Activated T-cell treated with anti-CD3 and anti-CD28 coated beads, Interleukin-2, amount 50 U/mL, for 4 hours (primary cell): ENCODE results near the gene FAM193A. TPM values are rescaled to one million over a fixed set of nuclear protein-coding genes. Genes with fewer than 3 reads are reported as not detected.

ENCODE experiments used
- ATAC-seq, 2 donors: fragments of 200-7000 bp; cut with Tn5 transposase; one replicate each; pipeline ENCODE4 v1.10.0; 2021
- DNase-seq: peaks from one replicate; pipeline ENCODE4 v3.0.0-alpha.2; 2020
- H3K27me3 Mint-ChIP-seq: one replicate; pipeline ENCODE4 v1.8.0; 2021; ENCODE audit warnings: low read depth, mixed read lengths
- H3K36me3 Mint-ChIP-seq: one replicate; pipeline ENCODE4 v1.8.0; 2022; ENCODE audit warnings: mixed read lengths; ENCODE audit not compliant: insufficient read depth
- H3K4me1 Mint-ChIP-seq: one replicate; pipeline ENCODE4 v1.8.0; 2021; ENCODE audit warnings: low read depth, mixed read lengths
- H3K4me3 Mint-ChIP-seq: one replicate; pipeline ENCODE4 v1.8.0; 2021; ENCODE audit warnings: mild to moderate bottlenecking, moderate library complexity, mixed read lengths
- H3K9me3 Mint-ChIP-seq: one replicate; pipeline ENCODE4 v1.8.0; 2021; ENCODE audit warnings: mixed read lengths
- total RNA-seq, 3 donors: library from RNA; stranded (reverse); gene quantifications; one replicate each; pipeline ENCODE4 v1.2.1, GENCODE V29; 2021

FAM193A gene
- total RNA-seq, 3 donors from 2014 or later = 24.7 to 25.3 (median 24.9) TPM

GRCh38 chr4:2743518-2744445, 207.3 kb downstream of the FAM193A start:
- DNase-seq (no peak), ATAC-seq (no peak)
- H3K36me3 Mint-ChIP-seq = peaks cover 48% of the 10 kb centered on the region
- no peaks in the 10 kb centered on the region for H3K27me3 Mint-ChIP-seq
- H3K9me3 Mint-ChIP-seq = no peaks in the 10 kb centered on the region
- peaks cover 48% of the 10 kb centered on the region for H3K4me1 Mint-ChIP-seq
- no peak overlapping the region for H3K4me3 Mint-ChIP-seq

GRCh38 chr4:2744576-2745270, 208.3 kb downstream of the FAM193A start:
- Mint-ChIP-seq H3K36me3 (peaks cover 48% of the 10 kb centered on the region), H3K4me1 (peaks cover 48% of the 10 kb centered on the region), H3K9me3 (no peaks in the 10 kb centered on the region), H3K4me3 (no peak overlapping the region), H3K27me3 (no peaks in the 10 kb centered on the region)
- DNase-seq (no peak), ATAC-seq (no peak)

- no peak for ATAC-seq
- H3K4me1 Mint-ChIP-seq = peaks cover 52% of the 10 kb centered on the region
Measured at GRCh38 chr4:2745516-2745915, 209.1 kb downstream of the FAM193A start.

GRCh38 chr4:2745981-2746806, 209.7 kb downstream of the FAM193A start:
- Mint-ChIP-seq H3K36me3 (peaks cover 46% of the 10 kb centered on the region), H3K4me3 (peak overlapping the region; percentile 81), H3K9me3 (no peaks in the 10 kb centered on the region), H3K4me1 (peaks cover 53% of the 10 kb centered on the region), H3K27me3 (no peaks in the 10 kb centered on the region)
- ATAC-seq = peak; percentile 96
- DNase-seq = peak; percentile 85

More at GRCh38 chr4:2745516-2745915, 209.1 kb downstream of the FAM193A start:
- Mint-ChIP-seq H3K4me3 (peak overlapping the region; percentile 81), H3K9me3 (no peaks in the 10 kb centered on the region), H3K27me3 (no peaks in the 10 kb centered on the region), H3K36me3 (peaks cover 49% of the 10 kb centered on the region)
- no peak for DNase-seq

GRCh38 chr4:2746891-2747695, 210.6 kb downstream of the FAM193A start:
- DNase-seq = no peak
- Mint-ChIP-seq H3K27me3 (no peaks in the 10 kb centered on the region), H3K4me3 (peak overlapping the region; percentile 81), H3K36me3 (peaks cover 40% of the 10 kb centered on the region), H3K9me3 (no peaks in the 10 kb centered on the region), H3K4me1 (peaks cover 58% of the 10 kb centered on the region)
- ATAC-seq = no peak

GRCh38 chr4:2750719-2751605, 214.5 kb downstream of the FAM193A start:
- Mint-ChIP-seq H3K9me3 (no peaks in the 10 kb centered on the region), H3K36me3 (peaks cover 19% of the 10 kb centered on the region), H3K27me3 (no peaks in the 10 kb centered on the region), H3K4me3 (no peak overlapping the region), H3K4me1 (peaks cover 58% of the 10 kb centered on the region)
- no peak for DNase-seq
- ATAC-seq = no peak

GRCh38 chr4:2753436-2753835, 217.0 kb downstream of the FAM193A start:
- Mint-ChIP-seq H3K9me3 (no peaks in the 10 kb centered on the region), H3K4me3 (peak overlapping the region; percentile 57), H3K4me1 (peaks cover 37% of the 10 kb centered on the region), H3K27me3 (no peaks in the 10 kb centered on the region), H3K36me3 (peaks cover 2% of the 10 kb centered on the region)
- DNase-seq (no peak), ATAC-seq (no peak)

- Mint-ChIP-seq H3K9me3 (no peaks in the 10 kb centered on the region), H3K4me1 (peaks cover 33% of the 10 kb centered on the region), H3K36me3 (peaks cover 2% of the 10 kb centered on the region), H3K27me3 (no peaks in the 10 kb centered on the region), H3K4me3 (peak overlapping the region; percentile 80)
- DNase-seq (no peak), ATAC-seq (no peak)
Measured at GRCh38 chr4:2754848-2755819, 218.7 kb downstream of the FAM193A start.

- no peaks in the 10 kb centered on the region for H3K9me3 Mint-ChIP-seq
- DNase-seq = peak; percentile 72
- no peaks in the 10 kb centered on the region for H3K27me3 Mint-ChIP-seq
- H3K4me3 Mint-ChIP-seq = peak within 1 kb of the TSS; percentile 80
- peak; percentile 83 to 85 for ATAC-seq
- H3K36me3 Mint-ChIP-seq = no peaks in the 10 kb centered on the region
- peaks cover 30% of the 10 kb centered on the region for H3K4me1 Mint-ChIP-seq
Measured at GRCh38 chr4:2755821-2756690, 219.6 kb downstream of the FAM193A start, which contains the start of gene TNIP2. Gene TNIP2 (minus strand): TSS chr4:2756336. CDS start chr4:2756289, 47 bp downstream.

GRCh38 chr4:2756691-2757350, 220.4 kb downstream of the FAM193A start:
- no peaks in the 10 kb centered on the region for H3K9me3 Mint-ChIP-seq
- H3K4me1 Mint-ChIP-seq = peaks cover 25% of the 10 kb centered on the region
- ATAC-seq = no peak
- H3K36me3 Mint-ChIP-seq = no peaks in the 10 kb centered on the region
- H3K27me3 Mint-ChIP-seq = no peaks in the 10 kb centered on the region
- no peak for DNase-seq
- H3K4me3 Mint-ChIP-seq = peak overlapping the region; percentile 70

GRCh38 chr4:2757426-2757825, 221.0 kb downstream of the FAM193A start:
- Mint-ChIP-seq H3K9me3 (no peaks in the 10 kb centered on the region), H3K27me3 (no peaks in the 10 kb centered on the region), H3K36me3 (no peaks in the 10 kb centered on the region), H3K4me3 (peak overlapping the region; percentile 70), H3K4me1 (peaks cover 21% of the 10 kb centered on the region)
- ATAC-seq (no peak), DNase-seq (no peak)
